ENCODE data around the gene CNPY1. TPM values are rescaled to one million over a fixed set of nuclear protein-coding genes. Genes with fewer than 3 reads are reported as not detected.

The CNPY1 gene
- total and polyA plus RNA-seq, 2 of the 8 experiments (the other 6 are each of a cell fraction or from before 2014, with no cell fraction given) = not detected

DNA sequence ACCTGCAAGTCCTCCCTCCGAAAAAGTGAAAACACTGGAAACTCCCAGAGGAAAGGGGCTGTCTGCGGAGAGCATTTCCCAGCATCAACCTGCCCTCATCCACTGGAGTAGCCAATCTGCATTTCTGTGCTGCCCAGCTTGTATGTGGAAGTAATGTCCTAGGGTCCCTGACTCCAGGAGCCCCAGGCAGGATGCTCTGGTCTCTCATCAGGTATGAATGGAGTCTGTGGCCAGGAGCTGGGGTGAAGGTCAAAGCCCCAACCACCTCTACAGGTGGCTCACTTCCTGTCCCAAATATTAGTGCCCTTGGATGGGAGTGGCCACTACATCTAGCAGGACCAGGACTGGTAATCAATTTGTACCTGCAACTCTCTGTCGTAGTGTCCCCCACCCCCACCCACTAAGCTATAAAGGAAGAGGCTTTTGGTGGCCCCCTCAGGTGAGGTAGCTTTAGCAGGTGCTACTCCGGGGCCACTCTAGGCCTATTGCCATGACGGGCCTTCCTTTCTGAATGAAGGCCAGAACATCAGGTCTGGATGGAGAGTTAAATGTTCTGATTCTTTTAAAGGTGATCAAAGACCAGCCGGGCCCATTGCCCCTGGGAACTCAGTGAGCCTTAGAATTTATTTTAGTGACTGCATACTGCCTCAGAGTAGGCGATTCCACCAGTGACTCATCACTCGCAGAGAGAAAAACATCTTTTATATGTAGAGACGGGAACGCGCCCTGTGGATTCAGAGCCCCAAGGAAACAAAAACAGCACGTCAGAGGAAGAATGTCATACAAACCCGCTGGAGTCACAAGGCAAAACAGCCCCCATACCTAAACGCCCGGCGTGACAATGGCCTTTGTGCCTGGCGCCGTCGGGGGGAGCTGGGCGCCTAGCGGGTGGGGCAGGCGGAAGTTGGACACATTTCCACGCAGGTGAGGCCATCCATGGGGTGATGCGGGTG, 75.4 kb downstream of the CNPY1 start:
- Histone ChIP-seq H3K79me2 (ENCODE audit: control insufficient read depth in 1 of 2, insufficient read depth in 2 of 2, low read length in 2 of 2) (no peaks in the 10 kb centered on the region), H2BK120ac (replicated peaks; ENCODE audit: low read depth, low read length) (no peak overlapping the region), H3K9me3 (ENCODE audit: insufficient read depth in 2 of 2, low read depth in 1 of 2, low read length in 1 of 2) (no peaks in the 10 kb centered on the region), H3K23me2 (ENCODE audit: low read depth, low read length) (peaks cover 4% of the 10 kb centered on the region; the same call in 1 of the 2 replicates), H2BK20ac (ENCODE audit: low read length) (no peak overlapping the region), H3K4me2 (ENCODE audit: insufficient read depth in 1 of 2, low read depth in 2 of 2, low read length in 2 of 2) (peak overlapping the region; percentile 5 to 42; a peak in 3 of 4 replicates), H3K27ac (ENCODE audit: low read depth, low read length) (no peak overlapping the region), H4K8ac (ENCODE audit: extremely low read depth, insufficient read depth, low read length) (no peak overlapping the region), H2BK12ac (ENCODE audit: low read depth, low read length) (peak overlapping the region; percentile 55; the same call in 1 of the 2 replicates), H3K23ac (ENCODE audit: insufficient read length) (no peak overlapping the region), H3K56ac (replicated peaks; ENCODE audit: insufficient read length, low read depth, low read length) (no peak overlapping the region), H3K4me3 (ENCODE audit: extremely low read depth in 1 of 4, insufficient read depth in 2 of 4, low read depth in 3 of 4, low read length in 4 of 4) (0 out of 8 replicates have a peak overlapping the region, but pooled peaks of 1 of the 4 experiments have one; percentile 10), H2AFZ (ENCODE audit: low read length) (no peak overlapping the region), H3K4ac (replicated peaks; ENCODE audit: insufficient read length, low read depth, low read length) (no peak overlapping the region), H3K79me1 (ENCODE audit: low read depth, low read length) (no peaks in the 10 kb centered on the region), H3K18ac (ENCODE audit: extremely low read depth, low read length) (no peak overlapping the region), H3K9ac (replicated peaks in 1 of 4; ENCODE audit: extremely low read depth in 1 of 4, low read depth in 3 of 4, low read length in 3 of 4) (no peak overlapping the region), H3K4me1 (replicated peaks in 1 of 4; ENCODE audit: control insufficient read depth in 3 of 4, insufficient read depth in 4 of 4, low read length in 3 of 4) (peaks cover 7 to 32% (median 13%) of the 10 kb centered on the region in 4 experiments; a peak in 6 of 7 replicates), H3K14ac (ENCODE audit: insufficient read length) (no peak overlapping the region), H2BK5ac (ENCODE audit: low read depth, low read length) (no peak overlapping the region), H3K27me3 (replicated peaks in 1 of 4; ENCODE audit: control insufficient read depth in 3 of 4, extremely low read depth in 1 of 4, insufficient read depth in 3 of 4, low read length in 3 of 4) (peaks cover 97 to 100% (median 100%) of the 10 kb centered on the region in 4 experiments), H3K36me3 (ENCODE audit: control insufficient read depth in 2 of 4, insufficient read depth in 4 of 4, low read length in 3 of 4) (no peaks in the 10 kb centered on the region), H4K20me1 (replicated peaks in 1 of 2; ENCODE audit: control insufficient read depth in 1 of 2, insufficient read depth in 2 of 2, low read length in 2 of 2) (peaks cover 17 to 24% of the 10 kb centered on the region in 2 experiments), H2BK15ac (ENCODE audit: low read length) (no peak overlapping the region), H2AK5ac (ENCODE audit: low read depth, low read length) (no peak overlapping the region), H4K91ac (replicated peaks; ENCODE audit: insufficient read length, low read length) (no peak overlapping the region), H4K5ac (ENCODE audit: insufficient read length, low read depth, low read length) (no peak overlapping the region)
- ChIA-PET CTCF (ENCODE audit: partially characterized antibody) (interaction anchor here (0.6 to 2.2 kb wide), 10 partner anchors 11 to 130 kb away, joined by 3 to 7 read pairs (median 3); no protein-coding TSS in a partner anchor), POLR2A (ENCODE audit: partially characterized antibody) (interaction anchor here (0.7 to 1.7 kb wide), 3 partner anchors 20 to 83 kb away, joined by 3 to 4 read pairs (median 3); no protein-coding TSS in a partner anchor)
- peak in 1 of 2 experiments; percentile 47 for DNase-seq (ENCODE audit: low read depth in 1 of 2, low spot score in 2 of 2)
- WGBS, 2 experiments (ENCODE audit: extremely low coverage in 1 of 2, insufficient coverage in 1 of 2, insufficient read length in 1 of 2, insufficient replicate concordance in 2 of 2, low coverage in 1 of 2, low lambda C conversion rate in 2 of 2, missing lambda C conversion rate in 1 of 2) = 3% methylated on average over 22 of the region's 24 CpGs; no CpG with 5 or more reads in 1 of the 2 experiments
- FAIRE-seq = no peak
- TF ChIP-seq POLR2A (IDR thresholded peaks at IDR 0.05; ENCODE audit: control extremely low read depth in 1 of 2, low read depth in 2 of 2, low read length in 2 of 2) = no peak
- TF ChIP-seq SUZ12 (IDR thresholded peaks at IDR 0.05; ENCODE audit: low read length) = peak; percentile 63
- TF ChIP-seq CREB1 (IDR thresholded peaks at IDR 0.05) = no peak
- TF ChIP-seq, protein P1, sequence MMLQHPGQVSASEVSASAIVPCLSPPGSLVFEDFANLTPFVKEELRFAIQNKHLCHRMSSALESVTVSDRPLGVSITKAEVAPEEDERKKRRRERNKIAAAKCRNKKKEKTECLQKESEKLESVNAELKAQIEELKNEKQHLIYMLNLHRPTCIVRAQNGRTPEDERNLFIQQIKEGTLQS (IDR thresholded peaks at IDR 0.05; ENCODE audit: insufficient read depth, low read depth, low read length) = no peak
- peak; percentile 68 for TF ChIP-seq RNF2 (IDR thresholded peaks at IDR 0.05; ENCODE audit: borderline replicate concordance, low read depth, low read length, missing control alignments, poor library complexity, severe bottlenecking)
- TF ChIP-seq PHF8 (conservative IDR thresholded peaks at IDR 0.05; ENCODE audit: low read depth, low read length) = no peak
- TF ChIP-seq ATF2 (IDR thresholded peaks at IDR 0.05; ENCODE audit: low read length) = no peak
- TF ChIP-seq EZH2 (IDR thresholded peaks at IDR 0.05; ENCODE audit: low read depth, low read length, severe bottlenecking) = peak; percentile 75

Measured in H1 (cell line).